Naive thymus-derived CD4-positive, alpha-beta T cell (primary cell): ENCODE data around the gene PFKP. TPM values are rescaled to one million over a fixed set of nuclear protein-coding genes. Genes with fewer than 3 reads are reported as not detected.
"Not testable (repeated sequence)": the region's sequence is repeated elsewhere in the genome, so short reads cannot be mapped to it uniquely, and the experiment has no call there.

Experiments
- ATAC-seq: fragments of 150-1000 bp; cut with Tn5 transposase; 2 replicates; pipeline ENCODE4 v1.10.0; 2021; ENCODE audit warnings: mild to moderate bottlenecking, moderate library complexity
- CTCF ChIA-PET: fragments of 350-600 bp; sonication (Branson Sonifier 250); formaldehyde crosslinking; loops from one replicate; lab custom pipeline; 2021; ENCODE audit warnings: antibody characterized with exemption; lab: Charles Lee
- POLR2A ChIA-PET: fragments of 350-600 bp; sonication (Branson Sonifier 250); formaldehyde crosslinking; loops from one replicate; lab custom pipeline; 2021; ENCODE audit warnings: antibody characterized with exemption, inconsistent platforms; lab: Charles Lee
- DNase-seq, 9 donors: peaks; one replicate each; pipeline versions ENCODE4 v3.0.0 to v3.0.0-alpha.2; 2020 to 2022; ENCODE audit warnings: mixed read lengths in 1 of 9
- H3K27ac ChIP-seq: one replicate; pipeline ENCODE4 v1.7.0; 2013; ENCODE audit warnings: mild to moderate bottlenecking, low read depth, low read length, moderate library complexity
- H3K27me3 ChIP-seq, 2 donors: one replicate each; pipeline ENCODE4 v1.7.0; 2013; ENCODE audit warnings: low read length in 2 of 2, mild to moderate bottlenecking in 2 of 2, moderate library complexity in 2 of 2; ENCODE audit not compliant: control insufficient read depth in 2 of 2, insufficient read depth in 2 of 2
- H3K36me3 ChIP-seq, 3 experiments: 1 replicate in 2 of 3; 2 replicates in 1 of 3; pipeline ENCODE4 v1.7.0; 2013; ENCODE audit warnings: low read length in 3 of 3, mild to moderate bottlenecking in 3 of 3, moderate library complexity in 1 of 3; ENCODE audit not compliant: insufficient read depth in 3 of 3, control insufficient read depth in 2 of 3
- H3K4me1 ChIP-seq, 2 donors: one replicate each; pipeline ENCODE4 v1.7.0; 2013; ENCODE audit warnings: low read length in 2 of 2, mild to moderate bottlenecking in 2 of 2, moderate library complexity in 1 of 2; ENCODE audit not compliant: control insufficient read depth in 2 of 2, insufficient read depth in 2 of 2
- H3K4me3 ChIP-seq: 2 replicates; pipeline ENCODE4 v1.7.0; 2013; ENCODE audit warnings: mild to moderate bottlenecking, low read length
- H3K9me3 ChIP-seq, 3 experiments: 1 replicate in 2 of 3; 2 replicates in 1 of 3; pipeline ENCODE4 v1.7.0; 2013; ENCODE audit warnings: low read length in 3 of 3; ENCODE audit not compliant: control insufficient read depth in 2 of 3
- H3K27ac Mint-ChIP-seq, 9 donors: one replicate each; pipeline ENCODE4 v1.8.0; 2020 to 2022; ENCODE audit warnings: mixed read lengths in 9 of 9, mild to moderate bottlenecking in 8 of 9, moderate library complexity in 5 of 9, inconsistent platforms in 2 of 9
- H3K27me3 Mint-ChIP-seq, 5 donors: one replicate each; pipeline ENCODE4 v1.8.0; 2021 to 2022; ENCODE audit warnings: mixed read lengths in 5 of 5, mild to moderate bottlenecking in 1 of 5
- H3K36me3 Mint-ChIP-seq, 5 donors: one replicate each; pipeline ENCODE4 v1.8.0; 2020 to 2022; ENCODE audit warnings: mixed read lengths in 5 of 5, mild to moderate bottlenecking in 3 of 5, inconsistent platforms in 1 of 5
- H3K4me1 Mint-ChIP-seq, 7 donors: one replicate each; pipeline ENCODE4 v1.8.0; 2020 to 2022; ENCODE audit warnings: mixed read lengths in 7 of 7, mild to moderate bottlenecking in 3 of 7, inconsistent platforms in 1 of 7
- H3K4me3 Mint-ChIP-seq, 10 donors: one replicate each; pipeline ENCODE4 v1.8.0; 2020 to 2022; ENCODE audit warnings: mild to moderate bottlenecking in 10 of 10, mixed read lengths in 10 of 10, moderate library complexity in 6 of 10, inconsistent platforms in 2 of 10
- H3K9me3 Mint-ChIP-seq, 11 donors: one replicate each; pipeline ENCODE4 v1.8.0; 2020 to 2022; ENCODE audit warnings: mixed read lengths in 11 of 11, mild to moderate bottlenecking in 4 of 11, inconsistent platforms in 1 of 11, moderate library complexity in 1 of 11
- intact Hi-C, 2 donors: fragments of 100-400 bp; cut with micrococcal nuclease; formaldehyde crosslinking; loops; one replicate each; pipeline ENCODE4 v1.15.1; 2023
- polyA plus RNA-seq, 2 donors: library from polyadenylated mRNA; unstranded; fragments of 300-500 nt; fragmentation: Illumina TruSeq; gene quantifications; one replicate each; pipeline ENCODE4 v1.2.3, GENCODE V29; 2021
- total RNA-seq, 6 experiments: library from RNA in 5 of 6; stranded (reverse) in 5 of 6; gene quantifications; 1 replicate in 5 of 6; 2 replicates in 1 of 6; pipeline ENCODE4 v1.2.3 and lab custom pipeline; 2021 to 2026

PFKP gene
- total and polyA plus RNA-seq, 7 experiments from 2014 or later, result 23.8 to 219 (median 44.9) TPM

GRCh38 chr10:3105905-3106304, 38.6 kb downstream of the PFKP start:
- H3K4me3 ChIP-seq, result no peak overlapping the region
- DNase-seq (no peak), ATAC-seq (no peak)
- intact Hi-C loops, result no loop called here
- H3K27me3 ChIP-seq, result no peaks in the 10 kb centered on the region
- Mint-ChIP-seq H3K27ac (no peak overlapping the region), H3K27me3 (no peaks in the 10 kb centered on the region), H3K9me3 (peaks cover 0 to 2% (median 0%) of the 10 kb centered on the region in 11 donors), H3K4me3 (no peak overlapping the region), H3K4me1 (peaks cover 0 to 5% (median 0%) of the 10 kb centered on the region in 7 donors), H3K36me3 (peaks cover 13 to 66% (median 33%) of the 10 kb centered on the region in 5 donors)
- CTCF ChIA-PET, result no interaction called here
- H3K36me3 ChIP-seq, result peaks cover 6 to 75% (median 7%) of the 10 kb centered on the region in 3 experiments
- H3K27ac ChIP-seq, result no peak overlapping the region
- POLR2A ChIA-PET, result no interaction called here
- H3K9me3 ChIP-seq, result no peaks in the 10 kb centered on the region
- no peaks in the 10 kb centered on the region for H3K4me1 ChIP-seq

DNA sequence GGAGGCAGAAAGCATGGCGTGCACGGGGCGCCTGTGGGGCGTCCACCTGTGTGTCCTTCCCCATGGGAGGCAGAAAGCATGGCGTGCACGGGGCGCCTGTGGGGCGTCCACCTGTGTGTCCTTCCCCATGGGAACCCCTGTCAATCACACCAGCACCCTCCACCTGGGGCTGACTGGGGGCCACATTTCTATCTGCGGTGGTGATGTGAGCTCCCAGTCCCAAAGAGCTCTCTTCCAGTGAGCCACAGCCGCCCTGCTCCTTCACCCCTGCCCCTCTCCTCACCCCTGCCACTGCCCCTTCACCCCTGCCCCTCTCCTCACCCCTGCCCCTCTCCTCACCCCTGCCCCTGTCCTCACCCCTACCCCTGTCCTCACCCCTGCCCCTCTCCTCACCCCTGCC, 39.0 kb downstream of the PFKP start:
- CTCF ChIA-PET, H3K27ac ChIP-seq, H3K9me3 ChIP-seq, DNase-seq, POLR2A ChIA-PET, ATAC-seq, H3K4me1 Mint-ChIP-seq, H3K4me3 Mint-ChIP-seq, H3K4me3 ChIP-seq, intact Hi-C loops, H3K27me3 Mint-ChIP-seq, H3K27ac Mint-ChIP-seq, H3K4me1 ChIP-seq, H3K9me3 Mint-ChIP-seq, H3K27me3 ChIP-seq: not testable (repeated sequence)
- peaks cover 17 to 66% (median 32%) of the 10 kb centered on the region in 5 donors for H3K36me3 Mint-ChIP-seq
- peaks cover 3 to 75% (median 6%) of the 10 kb centered on the region in 3 experiments for H3K36me3 ChIP-seq

DNA sequence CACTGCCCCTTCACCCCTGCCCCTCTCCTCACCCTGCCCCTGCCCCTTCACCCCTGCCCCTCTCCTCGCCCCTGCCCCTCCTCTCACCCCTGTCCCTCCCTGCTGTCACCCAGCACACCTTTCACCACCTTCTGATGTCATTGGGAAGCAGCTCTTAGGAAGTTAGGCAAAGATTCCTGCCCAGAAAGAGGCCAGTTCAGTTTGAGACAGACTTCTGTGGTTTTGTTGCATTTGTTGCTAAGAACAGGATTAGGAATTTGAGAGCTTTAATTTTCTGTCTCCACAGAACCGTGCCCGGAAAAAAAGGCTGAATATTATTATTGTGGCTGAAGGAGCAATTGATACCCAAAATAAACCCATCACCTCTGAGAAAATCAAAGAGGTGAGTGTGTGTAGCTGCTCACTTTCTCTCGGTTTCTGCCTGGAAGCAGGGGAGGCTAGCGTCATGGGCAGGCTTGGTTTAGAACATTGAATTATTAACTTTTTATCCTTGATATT, 39.6 kb downstream of the PFKP start:
- Histone ChIP-seq H3K27me3 (no peaks in the 10 kb centered on the region), H3K4me3 (no peak overlapping the region), H3K27ac (no peak overlapping the region), H3K9me3 (no peaks in the 10 kb centered on the region), H3K4me1 (no peaks in the 10 kb centered on the region), H3K36me3 (peaks cover 0 to 78% (median 6%) of the 10 kb centered on the region in 3 experiments)
- Mint-ChIP-seq H3K9me3 (peaks cover 0 to 3% (median 0%) of the 10 kb centered on the region in 11 donors), H3K27ac (peak overlapping the region in 1 of 9 donors; percentile 36), H3K27me3 (no peaks in the 10 kb centered on the region), H3K4me3 (no peak overlapping the region), H3K4me1 (peaks cover 0 to 6% (median 0%) of the 10 kb centered on the region in 7 donors), H3K36me3 (peaks cover 17 to 68% (median 29%) of the 10 kb centered on the region in 5 donors)
- DNase-seq, result no peak
- no peak for ATAC-seq
- ChIA-PET POLR2A (no interaction called here), CTCF (no interaction called here)
- intact Hi-C loops, result no loop called here

DNA sequence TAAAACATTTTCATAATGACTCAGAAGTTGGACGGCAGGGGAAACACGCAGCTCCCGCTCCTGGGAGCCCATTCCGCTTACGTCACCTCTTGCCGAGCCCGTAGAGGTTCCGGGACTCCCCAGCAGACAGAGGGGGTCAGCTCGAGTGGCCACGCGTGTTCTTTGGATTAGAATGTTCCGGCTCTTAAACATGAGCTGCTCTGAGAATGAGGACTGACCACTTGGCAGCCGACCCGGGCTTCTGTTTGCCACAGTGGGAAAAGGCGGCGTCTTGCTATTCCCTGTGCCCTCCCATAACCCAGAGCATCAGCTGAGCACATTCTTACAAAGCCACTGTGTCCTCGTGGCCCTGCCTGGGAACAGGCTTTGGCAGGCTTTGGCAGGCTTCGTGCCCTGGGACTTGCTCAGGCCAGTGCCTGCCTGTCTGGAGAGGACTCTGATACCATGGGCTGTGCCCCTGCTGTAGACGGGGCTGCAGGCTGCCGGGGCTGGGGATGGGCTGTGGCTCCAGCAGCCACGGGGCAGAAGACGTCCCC, 40.1 kb downstream of the PFKP start:
- no peak overlapping the region for H3K27ac ChIP-seq
- no peaks in the 10 kb centered on the region for H3K4me1 ChIP-seq
- peaks cover 0 to 3% (median 0%) of the 10 kb centered on the region in 11 donors for H3K9me3 Mint-ChIP-seq
- H3K4me3 Mint-ChIP-seq, result no peak overlapping the region
- ChIA-PET POLR2A (no interaction called here), CTCF (no interaction called here)
- H3K27me3 ChIP-seq, result no peaks in the 10 kb centered on the region
- no peaks in the 10 kb centered on the region for H3K9me3 ChIP-seq
- peaks cover 0 to 83% (median 6%) of the 10 kb centered on the region in 3 experiments for H3K36me3 ChIP-seq
- peaks cover 17 to 70% (median 28%) of the 10 kb centered on the region in 5 donors for H3K36me3 Mint-ChIP-seq
- ATAC-seq (no peak), DNase-seq (no peak)
- intact Hi-C loops, result no loop called here
- H3K4me3 ChIP-seq, result no peak overlapping the region
- peaks cover 0 to 6% (median 0%) of the 10 kb centered on the region in 7 donors for H3K4me1 Mint-ChIP-seq
- H3K27me3 Mint-ChIP-seq, result no peaks in the 10 kb centered on the region
- H3K27ac Mint-ChIP-seq, result no peak overlapping the region

GRCh38 chr10:3108033-3108432, 40.7 kb downstream of the PFKP start:
- peaks cover 0 to 83% (median 6%) of the 10 kb centered on the region in 3 experiments for H3K36me3 ChIP-seq
- no peaks in the 10 kb centered on the region for H3K27me3 Mint-ChIP-seq
- peaks cover 14 to 71% (median 28%) of the 10 kb centered on the region in 5 donors for H3K36me3 Mint-ChIP-seq
- ATAC-seq (no peak), DNase-seq (no peak)
- H3K4me3 Mint-ChIP-seq, result no peak overlapping the region
- H3K27ac ChIP-seq, result no peak overlapping the region
- intact Hi-C loops, result no loop called here
- ChIA-PET CTCF (no interaction called here), POLR2A (no interaction called here)
- H3K4me1 ChIP-seq, result no peaks in the 10 kb centered on the region
- H3K9me3 ChIP-seq, result no peaks in the 10 kb centered on the region
- no peak overlapping the region for H3K27ac Mint-ChIP-seq
- peaks cover 0 to 6% (median 0%) of the 10 kb centered on the region in 7 donors for H3K4me1 Mint-ChIP-seq
- no peak overlapping the region for H3K4me3 ChIP-seq
- H3K27me3 ChIP-seq, result no peaks in the 10 kb centered on the region
- H3K9me3 Mint-ChIP-seq, result peaks cover 0 to 3% (median 0%) of the 10 kb centered on the region in 11 donors

DNA sequence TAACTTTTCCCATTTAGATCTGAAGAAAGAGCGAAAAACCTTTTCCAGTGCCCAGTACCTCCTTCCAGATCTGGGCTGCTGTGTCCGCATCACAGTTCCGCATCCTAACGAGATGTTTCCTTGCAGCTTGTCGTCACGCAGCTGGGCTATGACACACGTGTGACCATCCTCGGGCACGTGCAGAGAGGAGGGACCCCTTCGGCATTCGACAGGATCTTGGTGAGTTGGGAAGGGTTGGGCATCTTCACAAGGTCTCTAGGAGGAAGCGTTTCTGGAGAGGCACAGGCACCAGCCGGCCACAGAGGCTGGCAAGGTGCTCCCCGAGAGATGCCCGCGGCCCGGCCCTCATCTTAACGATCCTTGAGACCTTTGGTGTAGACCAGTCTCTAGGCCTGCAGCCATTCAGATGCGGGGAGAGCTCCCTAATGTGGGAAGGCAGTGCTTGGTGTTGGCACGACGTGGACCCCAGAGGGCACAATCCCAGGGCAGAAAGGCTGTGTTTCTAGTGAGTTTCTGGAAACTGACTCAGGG, 41.3 kb downstream of the PFKP start:
- POLR2A ChIA-PET, result no interaction called here
- Mint-ChIP-seq H3K27me3 (no peaks in the 10 kb centered on the region), H3K27ac (no peak overlapping the region), H3K4me1 (peaks cover 0 to 6% (median 0%) of the 10 kb centered on the region in 7 donors), H3K9me3 (peaks cover 0 to 3% (median 0%) of the 10 kb centered on the region in 11 donors), H3K36me3 (peaks cover 12 to 67% (median 24%) of the 10 kb centered on the region in 5 donors), H3K4me3 (no peak overlapping the region)
- no peaks in the 10 kb centered on the region for H3K4me1 ChIP-seq
- no peaks in the 10 kb centered on the region for H3K9me3 ChIP-seq
- H3K4me3 ChIP-seq, result no peak overlapping the region
- CTCF ChIA-PET, result no interaction called here
- peaks cover 4 to 84% (median 6%) of the 10 kb centered on the region in 3 experiments for H3K36me3 ChIP-seq
- no peak overlapping the region for H3K27ac ChIP-seq
- intact Hi-C loops, result no loop called here
- ATAC-seq (no peak), DNase-seq (no peak)
- H3K27me3 ChIP-seq, result no peaks in the 10 kb centered on the region
